HCT116 (cell line): ENCODE data around the gene HIRA.

ENCODE experiments used
- CTCF ChIP-seq, 3 experiments: fragments of 200-600 bp in 1 of 3; sonication (generic) in 1 of 3; IDR thresholded peaks in 2 of 3; conservative IDR thresholded peaks in 1 of 3; 2 replicates each; pipeline ENCODE4 v1.5.1; 2012 to 2017; ENCODE audit warnings: low read depth in 2 of 3, low read length in 2 of 3, antibody characterized with exemption in 1 of 3, borderline replicate concordance in 1 of 3, control low read depth in 1 of 3, mild to moderate bottlenecking in 1 of 3, mixed read lengths in 1 of 3, mixed run types in 1 of 3, moderate library complexity in 1 of 3; ENCODE audit not compliant: insufficient read depth in 1 of 3
- POLR2AphosphoS5 ChIP-seq: IDR thresholded peaks from 2 replicates; pipeline ENCODE4 v1.6.1; 2011; ENCODE audit warnings: mild to moderate bottlenecking, low read depth, low read length, moderate library complexity

DNA sequence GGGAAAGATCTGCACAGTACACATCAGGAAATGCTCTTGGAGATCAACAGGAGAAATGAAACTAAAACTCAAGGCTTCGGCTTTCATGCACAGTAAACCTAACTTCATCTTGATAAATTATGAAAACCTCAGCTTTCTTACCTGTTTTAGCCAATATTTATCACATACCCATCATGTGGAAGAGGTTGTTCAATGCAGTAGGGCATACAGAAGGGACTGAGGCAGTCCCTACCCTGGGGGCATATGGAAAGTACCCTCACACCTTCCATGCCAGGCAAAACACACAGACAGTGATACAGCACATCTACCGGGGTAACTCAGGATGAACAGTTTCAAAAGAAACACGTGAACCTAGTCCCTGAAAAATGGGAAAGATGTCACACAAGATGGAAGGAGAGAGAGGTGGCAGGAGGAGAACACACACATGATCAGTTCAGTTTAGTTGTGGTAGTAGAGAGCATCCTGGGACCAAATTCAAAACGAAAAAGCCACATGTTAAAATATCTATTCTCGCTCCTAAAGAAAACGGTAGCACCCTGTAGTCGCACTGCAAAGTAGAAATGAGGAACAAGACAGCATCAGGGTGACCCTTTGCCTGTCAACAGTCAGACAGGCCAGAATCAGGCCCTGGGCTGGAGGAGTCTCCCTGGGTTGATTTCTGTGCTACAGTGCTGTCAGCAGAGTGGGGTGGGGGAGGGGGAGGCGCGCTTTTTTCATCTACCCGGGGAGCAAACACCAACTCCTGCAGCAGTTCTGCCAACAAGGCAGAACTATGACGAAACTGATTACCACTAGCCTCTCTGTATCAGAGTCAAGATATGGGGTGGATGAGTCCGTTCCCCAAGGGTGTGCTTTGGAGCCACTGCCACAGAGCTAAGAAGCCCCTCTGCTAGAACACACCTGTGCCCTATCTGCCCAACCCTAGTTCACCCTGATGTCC is 1.3 kb downstream of the HIRA start:
- TF ChIP-seq POLR2AphosphoS5 (no peak), CTCF (IDR thresholded peaks at IDR 0.05 in 2 of 3, conservative IDR thresholded peaks at IDR 0.05 in 1 of 3; ENCODE audit: borderline replicate concordance in 1 of 3, insufficient read depth in 1 of 3, low read depth in 2 of 3, low read length in 2 of 3) (no peak)
